Measurements from ENCODE around the gene LARP1. TPM values are rescaled to one million over a fixed set of nuclear protein-coding genes. Genes with fewer than 3 reads are reported as not detected.
A peak's percentile ranks its signal among the peaks of the same experiment; 100 is the strongest.

The LARP1 gene
- total RNA-seq, 2 experiments from 2014 or later = 214 to 218 TPM

DNA sequence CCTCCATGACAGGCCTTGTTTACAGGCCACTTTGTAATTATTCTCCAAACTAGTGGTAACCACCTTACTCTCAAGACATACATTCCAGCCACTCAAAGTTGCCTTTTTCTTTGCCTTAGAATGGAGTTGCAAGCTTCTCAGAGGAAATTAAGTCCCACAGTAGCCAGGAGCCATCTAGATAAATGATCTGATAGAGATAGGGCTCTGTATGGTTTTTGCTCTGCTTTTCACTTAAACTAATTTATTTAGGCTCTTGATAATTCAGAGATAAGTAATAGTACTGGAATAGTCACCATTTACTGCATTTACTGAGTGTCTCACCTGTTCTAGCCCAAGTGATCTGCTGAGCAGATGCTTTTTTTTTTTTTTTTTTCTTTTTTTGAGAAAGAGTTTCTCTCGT lies 7.5 kb downstream of the LARP1 start:
- no peak for TF ChIP-seq CTCF (IDR thresholded peaks at IDR 0.05)
- ATAC-seq (no peak), DNase-seq (no peak)
- H3K9me3 Mint-ChIP-seq = no peaks in the 10 kb centered on the region
- H3K36me3 Mint-ChIP-seq (ENCODE audit: low read depth) = peaks cover 35% of the 10 kb centered on the region
- POLR2A ChIA-PET = interaction anchor here (0.7 to 1.0 kb wide), 3 partner anchors 14 to 18 kb away, joined by 3 read pairs; no protein-coding TSS in a partner anchor
- H3K4me1 Mint-ChIP-seq (ENCODE audit: low read depth) = peaks cover 83% of the 10 kb centered on the region
- H3K27ac Mint-ChIP-seq = peak overlapping the region; percentile 85
- H3K27me3 Mint-ChIP-seq = no peaks in the 10 kb centered on the region
- intact Hi-C loops (cut with micrococcal nuclease) = no loop called here
- CTCF ChIA-PET = no interaction called here
- H3K4me3 Mint-ChIP-seq = no peak overlapping the region

DNA sequence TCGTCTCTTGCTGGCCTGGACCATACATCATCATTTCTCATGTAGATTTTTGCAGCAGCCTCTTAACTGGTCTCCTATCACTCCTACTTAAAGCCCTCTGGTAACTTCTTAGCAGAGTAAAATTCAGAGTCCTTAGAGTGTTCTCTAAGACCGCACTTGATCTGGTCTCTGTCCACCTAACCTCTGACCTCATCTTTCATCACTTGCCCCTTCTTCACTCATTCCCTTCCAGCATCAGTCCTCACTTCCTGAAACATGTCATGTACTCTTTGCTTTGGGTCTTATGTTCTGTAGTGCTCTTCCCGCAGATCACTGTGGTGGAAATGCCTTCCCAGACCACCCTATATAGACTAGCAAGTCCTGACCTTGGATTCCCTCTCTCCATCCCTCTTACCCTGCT lies 9.8 kb downstream of the LARP1 start:
- intact Hi-C loops (cut with micrococcal nuclease) = no loop called here
- POLR2A ChIA-PET = interaction anchor here (8.7 kb wide), 1 partner anchor 16 kb away, joined by 52 read pairs; no protein-coding TSS in a partner anchor
- Mint-ChIP-seq H3K4me1 (ENCODE audit: low read depth) (peaks cover 78% of the 10 kb centered on the region), H3K27ac (peak overlapping the region; percentile 0), H3K27me3 (no peaks in the 10 kb centered on the region), H3K36me3 (ENCODE audit: low read depth) (peaks cover 28% of the 10 kb centered on the region), H3K9me3 (no peaks in the 10 kb centered on the region), H3K4me3 (no peak overlapping the region)
- ATAC-seq (no peak), DNase-seq (no peak)
- no peak for TF ChIP-seq CTCF (IDR thresholded peaks at IDR 0.05)
- CTCF ChIA-PET = no interaction called here

GRCh38 chr5:154765396-154765925 lies 10.3 kb downstream of the LARP1 start:
- no peak for ATAC-seq
- H3K4me3 Mint-ChIP-seq = no peak overlapping the region
- H3K36me3 Mint-ChIP-seq (ENCODE audit: low read depth) = peaks cover 29% of the 10 kb centered on the region
- H3K27ac Mint-ChIP-seq = peak overlapping the region; percentile 69
- DNase-seq = no peak
- no peak for TF ChIP-seq CTCF (IDR thresholded peaks at IDR 0.05)
- no peaks in the 10 kb centered on the region for H3K9me3 Mint-ChIP-seq
- peaks cover 78% of the 10 kb centered on the region for H3K4me1 Mint-ChIP-seq (ENCODE audit: low read depth)
- intact Hi-C loops (cut with micrococcal nuclease) = no loop called here
- CTCF ChIA-PET = no interaction called here
- POLR2A ChIA-PET = interaction anchor here (8.7 kb wide), 1 partner anchor 16 kb away, joined by 52 read pairs; no protein-coding TSS in a partner anchor
- no peaks in the 10 kb centered on the region for H3K27me3 Mint-ChIP-seq

DNA sequence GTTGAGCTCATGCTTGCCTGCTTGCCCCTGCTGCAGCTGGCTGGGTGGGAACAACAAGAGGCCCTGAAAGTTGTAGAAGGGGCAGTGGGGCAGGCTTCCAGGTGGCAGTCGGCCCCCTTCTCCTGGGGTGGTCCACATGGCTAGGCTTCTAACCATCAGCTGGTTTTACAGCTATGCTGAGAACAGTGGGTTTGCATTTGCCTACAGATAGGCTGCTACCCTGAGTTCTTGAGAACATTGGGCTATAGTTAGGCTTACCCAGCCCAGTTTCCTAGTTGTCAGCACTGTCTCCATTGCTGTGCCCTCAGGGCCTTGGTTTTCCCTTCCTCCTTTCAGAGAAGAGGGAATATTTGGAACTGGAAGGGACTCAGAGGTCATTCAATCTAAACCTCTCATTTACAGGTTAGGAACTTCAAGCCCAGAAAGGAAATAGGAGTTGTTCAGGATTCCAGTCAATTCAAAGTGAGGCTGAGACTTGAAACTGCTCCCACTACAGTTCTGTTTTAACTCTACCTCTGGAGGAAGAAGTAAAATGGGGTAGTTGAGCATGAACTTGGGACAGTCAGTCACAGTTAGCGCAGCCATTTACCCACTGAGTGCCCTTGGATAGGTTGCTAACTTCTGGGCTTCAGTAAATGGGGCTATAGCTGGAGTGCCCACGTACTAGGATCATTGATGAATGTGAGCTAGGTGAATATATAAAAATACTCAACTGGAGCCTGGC lies 11.5 kb downstream of the LARP1 start:
- peaks cover 23% of the 10 kb centered on the region for H3K36me3 Mint-ChIP-seq (ENCODE audit: low read depth)
- intact Hi-C loops (cut with micrococcal nuclease) = no loop called here
- POLR2A ChIA-PET = interaction anchor here (0.8 to 8.7 kb wide), 5 partner anchors 8 to 96 kb away, joined by 3 to 52 read pairs (median 5); partner anchors contain the start of gene CNOT8
- DNase-seq (no peak), ATAC-seq (peak; percentile 31)
- no peak for TF ChIP-seq CTCF (IDR thresholded peaks at IDR 0.05)
- peaks cover 77% of the 10 kb centered on the region for H3K4me1 Mint-ChIP-seq (ENCODE audit: low read depth)
- H3K27ac Mint-ChIP-seq = peak overlapping the region; percentile 69
- H3K9me3 Mint-ChIP-seq = no peaks in the 10 kb centered on the region
- CTCF ChIA-PET = interaction anchor here (0.9 to 2.4 kb wide), 4 partner anchors 8 to 117 kb away, joined by 3 to 7 read pairs (median 5); no protein-coding TSS in a partner anchor
- no peaks in the 10 kb centered on the region for H3K27me3 Mint-ChIP-seq
- H3K4me3 Mint-ChIP-seq = no peak overlapping the region

DNA sequence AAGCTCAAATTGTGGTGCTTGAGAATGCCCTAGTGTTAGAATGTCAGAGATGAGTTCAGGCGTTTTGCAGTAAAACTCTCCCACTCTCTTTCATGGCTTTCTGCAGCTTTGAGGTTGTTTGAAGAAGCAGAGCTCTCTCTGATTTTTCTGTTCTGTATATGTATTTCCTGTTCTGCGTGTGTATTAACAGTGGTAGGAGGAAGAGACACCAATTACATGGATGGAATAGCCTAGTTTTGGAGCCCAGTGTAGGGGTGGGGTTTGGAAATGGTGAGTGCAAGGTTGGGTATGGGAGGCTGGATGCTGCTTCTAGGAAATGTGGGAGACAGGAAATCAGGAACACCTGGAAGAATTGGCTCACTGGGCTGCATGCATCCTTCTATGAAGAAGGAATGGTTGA lies 12.4 kb downstream of the LARP1 start:
- H3K4me1 Mint-ChIP-seq (ENCODE audit: low read depth) = peaks cover 77% of the 10 kb centered on the region
- H3K9me3 Mint-ChIP-seq = no peaks in the 10 kb centered on the region
- intact Hi-C loops (cut with micrococcal nuclease) = no loop called here
- no peak for TF ChIP-seq CTCF (IDR thresholded peaks at IDR 0.05)
- H3K27ac Mint-ChIP-seq = peak overlapping the region; percentile 53
- DNase-seq = no peak
- no peak overlapping the region for H3K4me3 Mint-ChIP-seq
- ChIA-PET POLR2A (interaction anchor here (0.8 to 8.7 kb wide), 4 partner anchors 9 to 97 kb away, joined by 3 to 52 read pairs (median 6); partner anchors contain the start of gene CNOT8), CTCF (interaction anchor here (0.9 to 2.4 kb wide), 5 partner anchors 9 to 118 kb away, joined by 3 to 7 read pairs (median 4); no protein-coding TSS in a partner anchor)
- H3K27me3 Mint-ChIP-seq = no peaks in the 10 kb centered on the region
- peaks cover 18% of the 10 kb centered on the region for H3K36me3 Mint-ChIP-seq (ENCODE audit: low read depth)
- no peak for ATAC-seq

Measured in activated CD8-positive, alpha-beta T cell treated with anti-CD3 and anti-CD28 coated beads for 36 hours (primary cell).